GM18861 (cell line): ENCODE data around the gene IGFLR1.
A peak's percentile ranks its signal among the peaks of the same experiment; 100 is the strongest.
"Not testable (repeated sequence)": the region's sequence is repeated elsewhere in the genome, so short reads cannot be mapped to it uniquely, and the experiment has no call there.

Source experiments
- ATAC-seq: cut with Tn5 transposase; IDR thresholded peaks from one replicate; pipeline ENCODE4 v1.9.1; 2021; ENCODE audit not compliant: unreplicated experiment

IGFLR1 gene

GRCh38 chr19:35777961-35778360 lies 35.7 kb upstream of the IGFLR1 start:
- no peak for ATAC-seq

- ATAC-seq, result no peak
Observed at GRCh38 chr19:35777086-35777841, 35.0 kb upstream of the IGFLR1 start.

GRCh38 chr19:35776102-35776788 lies 34.0 kb upstream of the IGFLR1 start:
- ATAC-seq, result no peak

- ATAC-seq, result peak; percentile 91
Observed at GRCh38 chr19:35775298-35776101, 33.2 kb upstream of the IGFLR1 start, which contains the start of gene ARHGAP33. ARHGAP33 (plus strand) TSS chr19:35775564; CDS start chr19:35775659, 95 bp downstream.

- ATAC-seq, result no peak
Observed at GRCh38 chr19:35775046-35775297, 32.7 kb upstream of the IGFLR1 start.

- no peak for ATAC-seq
Observed at GRCh38 chr19:35774274-35775045, 32.2 kb upstream of the IGFLR1 start.

GRCh38 chr19:35773020-35773806 lies 31.0 kb upstream of the IGFLR1 start:
- no peak for ATAC-seq

- not testable (repeated sequence) for ATAC-seq
Observed at GRCh38 chr19:35772362-35772761, 30.1 kb upstream of the IGFLR1 start.

- no peak for ATAC-seq
Observed at GRCh38 chr19:35768082-35768421, 25.8 kb upstream of the IGFLR1 start.

- ATAC-seq, result no peak
Observed at GRCh38 chr19:35767288-35768081, 25.2 kb upstream of the IGFLR1 start.

- no peak for ATAC-seq
Observed at GRCh38 chr19:35766571-35767104, 24.4 kb upstream of the IGFLR1 start.

GRCh38 chr19:35764432-35765315 lies 22.4 kb upstream of the IGFLR1 start:
- no peak for ATAC-seq

- no peak for ATAC-seq
Observed at GRCh38 chr19:35760711-35761349, 18.6 kb upstream of the IGFLR1 start.

GRCh38 chr19:35759697-35760096 lies 17.4 kb upstream of the IGFLR1 start:
- ATAC-seq, result no peak

GRCh38 chr19:35757749-35758608 lies 15.7 kb upstream of the IGFLR1 start, which contains the start of gene PROSER3:
PROSER3 (plus strand) TSS chr19:35758176; CDS start chr19:35758216, 40 bp downstream.
- ATAC-seq, result peak; percentile 96

- peak; percentile 4 for ATAC-seq
Observed at GRCh38 chr19:35757231-35757748, 15.0 kb upstream of the IGFLR1 start.
